Body of pancreas (tissue), 4 donors: ENCODE measurements around the gene ADAMTSL3.

Experiments
- CTCF ChIP-seq, 7 experiments: fragments of 450-650 bp in 4 of 7; fragments of 200-600 bp in 3 of 7; sonication (generic) in 3 of 7; IDR thresholded peaks; one replicate each; pipeline ENCODE4 v1.5.1; 2016 to 2019; ENCODE audit warnings: antibody characterized with exemption in 7 of 7
- POLR2A ChIP-seq, 3 donors: fragments of 450-650 bp; IDR thresholded peaks; one replicate each; pipeline ENCODE4 v1.6.1; 2016; ENCODE audit warnings: antibody characterized with exemption in 3 of 3, mild to moderate bottlenecking in 2 of 3

- no peak for TF ChIP-seq CTCF (IDR thresholded peaks at IDR 0.05)
- TF ChIP-seq POLR2A (IDR thresholded peaks at IDR 0.05) = no peak
Measured at GRCh38 chr15:84006421-84006820, 352.5 kb downstream of the ADAMTSL3 start.
